ENCODE measurements around the gene TSPAN15. TPM values are rescaled to one million over a fixed set of nuclear protein-coding genes. Genes with fewer than 3 reads are reported as not detected.
"Not testable (repeated sequence)": the region's sequence is repeated elsewhere in the genome, so short reads cannot be mapped to it uniquely, and the experiment has no call there.

TSPAN15 gene
- total RNA-seq, 1 donor from 2014 or later, result 46.1 TPM

- Histone ChIP-seq H3K27me3 (ENCODE audit: low read depth) (no peaks in the 10 kb centered on the region), H3K4me3 (no peak overlapping the region), H3K27ac (no peak overlapping the region), H3K36me3 (no peaks in the 10 kb centered on the region), H3K9me3 (no peaks in the 10 kb centered on the region), H3K4me1 (no peaks in the 10 kb centered on the region)
- TF ChIP-seq, protein P1, sequence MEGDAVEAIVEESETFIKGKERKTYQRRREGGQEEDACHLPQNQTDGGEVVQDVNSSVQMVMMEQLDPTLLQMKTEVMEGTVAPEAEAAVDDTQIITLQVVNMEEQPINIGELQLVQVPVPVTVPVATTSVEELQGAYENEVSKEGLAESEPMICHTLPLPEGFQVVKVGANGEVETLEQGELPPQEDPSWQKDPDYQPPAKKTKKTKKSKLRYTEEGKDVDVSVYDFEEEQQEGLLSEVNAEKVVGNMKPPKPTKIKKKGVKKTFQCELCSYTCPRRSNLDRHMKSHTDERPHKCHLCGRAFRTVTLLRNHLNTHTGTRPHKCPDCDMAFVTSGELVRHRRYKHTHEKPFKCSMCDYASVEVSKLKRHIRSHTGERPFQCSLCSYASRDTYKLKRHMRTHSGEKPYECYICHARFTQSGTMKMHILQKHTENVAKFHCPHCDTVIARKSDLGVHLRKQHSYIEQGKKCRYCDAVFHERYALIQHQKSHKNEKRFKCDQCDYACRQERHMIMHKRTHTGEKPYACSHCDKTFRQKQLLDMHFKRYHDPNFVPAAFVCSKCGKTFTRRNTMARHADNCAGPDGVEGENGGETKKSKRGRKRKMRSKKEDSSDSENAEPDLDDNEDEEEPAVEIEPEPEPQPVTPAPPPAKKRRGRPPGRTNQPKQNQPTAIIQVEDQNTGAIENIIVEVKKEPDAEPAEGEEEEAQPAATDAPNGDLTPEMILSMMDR (IDR thresholded peaks at IDR 0.05), result no peak
- intact Hi-C loops (cut with DNase I), result loop anchor here (10.0 kb wide), 1 partner anchor 128 kb away; no protein-coding TSS in a partner anchor
- DNase-seq, result no peak
- ATAC-seq, result peak in 1 of 2 donors; percentile 16
Measured at GRCh38 chr10:69516796-69517195, 65.5 kb downstream of the TSPAN15 start.

DNA sequence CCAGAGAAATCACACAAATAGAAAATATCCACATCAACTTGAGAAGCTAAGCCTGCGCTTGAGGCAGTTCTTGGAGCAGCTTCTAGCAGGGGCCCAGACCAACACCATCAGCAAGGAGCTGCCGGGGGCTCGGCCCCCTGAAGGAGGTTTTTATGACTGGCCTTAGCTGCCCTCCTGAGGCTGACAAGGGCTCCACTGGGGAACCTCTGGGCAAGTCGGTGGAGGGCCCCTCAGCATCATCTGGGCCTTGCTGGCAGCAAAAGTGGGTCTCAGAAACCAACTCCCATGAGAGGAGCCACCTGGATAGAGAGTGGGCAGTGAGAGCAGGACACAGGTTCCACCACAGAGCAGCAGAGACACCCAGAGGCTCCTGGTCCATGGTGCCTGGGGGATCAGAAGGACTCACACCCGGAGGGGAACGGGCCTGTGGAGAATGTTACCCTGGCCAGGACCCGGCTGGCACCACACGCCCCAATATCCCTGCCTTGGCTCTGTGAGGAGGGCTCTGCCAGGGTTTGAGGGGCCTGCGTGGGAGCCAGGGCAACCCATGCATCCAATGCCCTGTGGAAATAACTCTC is 66.1 kb downstream of the TSPAN15 start:
- H3K9me3 ChIP-seq, result no peaks in the 10 kb centered on the region
- H3K27me3 ChIP-seq (ENCODE audit: low read depth), result no peaks in the 10 kb centered on the region
- intact Hi-C loops (cut with DNase I), result loop anchor here (10.0 kb wide), 1 partner anchor 127 kb away; no protein-coding TSS in a partner anchor
- H3K36me3 ChIP-seq, result no peaks in the 10 kb centered on the region
- peak in 1 of 2 donors; percentile 9 for ATAC-seq
- DNase-seq, result no peak
- no peak overlapping the region for H3K4me3 ChIP-seq
- no peak overlapping the region for H3K27ac ChIP-seq
- no peaks in the 10 kb centered on the region for H3K4me1 ChIP-seq
- TF ChIP-seq, protein P1 (IDR thresholded peaks at IDR 0.05), result no peak

GRCh38 chr10:69527961-69528360 is 76.7 kb downstream of the TSPAN15 start:
- no peak overlapping the region for H3K4me3 ChIP-seq
- intact Hi-C loops (cut with DNase I), result no loop called here
- DNase-seq (no peak), ATAC-seq (no peak)
- no peak overlapping the region for H3K27ac ChIP-seq
- H3K36me3 ChIP-seq, result no peaks in the 10 kb centered on the region
- H3K27me3 ChIP-seq (ENCODE audit: low read depth), result no peaks in the 10 kb centered on the region
- TF ChIP-seq, protein P1 (IDR thresholded peaks at IDR 0.05), result no peak
- no peaks in the 10 kb centered on the region for H3K9me3 ChIP-seq
- no peaks in the 10 kb centered on the region for H3K4me1 ChIP-seq

- H3K27ac ChIP-seq, result no peak overlapping the region
- intact Hi-C loops (cut with DNase I), result no loop called here
- TF ChIP-seq, protein P1 (IDR thresholded peaks at IDR 0.05), result no peak
- DNase-seq (no peak), ATAC-seq (no peak)
- H3K4me1 ChIP-seq, result no peaks in the 10 kb centered on the region
- H3K27me3 ChIP-seq (ENCODE audit: low read depth), result no peaks in the 10 kb centered on the region
- H3K36me3 ChIP-seq, result no peaks in the 10 kb centered on the region
- no peaks in the 10 kb centered on the region for H3K9me3 ChIP-seq
- H3K4me3 ChIP-seq, result no peak overlapping the region
Measured at GRCh38 chr10:69533658-69534057, 82.4 kb downstream of the TSPAN15 start.

DNA sequence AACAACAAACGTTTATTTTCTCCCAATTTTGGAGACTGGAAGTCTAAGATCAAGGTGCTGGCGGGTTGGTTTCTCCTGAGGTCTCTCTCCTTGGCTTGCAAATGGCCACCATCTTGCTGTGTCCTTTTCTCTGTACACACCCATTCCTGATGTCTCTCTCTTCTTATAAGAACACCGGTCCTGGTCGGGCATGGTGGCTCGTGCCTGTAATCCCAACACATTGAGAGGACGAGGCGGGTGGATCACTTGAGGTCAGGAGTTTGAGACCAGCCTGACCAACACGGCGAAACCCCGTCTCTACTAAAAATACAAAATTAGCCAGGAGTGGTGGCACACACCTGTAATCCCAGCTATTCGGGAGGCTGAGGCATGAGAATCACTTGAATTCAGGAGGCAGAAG is 85.3 kb downstream of the TSPAN15 start:
- H3K27me3 ChIP-seq (ENCODE audit: low read depth); DNase-seq; intact Hi-C loops (cut with DNase I); ATAC-seq; H3K4me1 ChIP-seq; H3K27ac ChIP-seq; H3K4me3 ChIP-seq; H3K36me3 ChIP-seq; H3K9me3 ChIP-seq: not testable (repeated sequence)

DNA sequence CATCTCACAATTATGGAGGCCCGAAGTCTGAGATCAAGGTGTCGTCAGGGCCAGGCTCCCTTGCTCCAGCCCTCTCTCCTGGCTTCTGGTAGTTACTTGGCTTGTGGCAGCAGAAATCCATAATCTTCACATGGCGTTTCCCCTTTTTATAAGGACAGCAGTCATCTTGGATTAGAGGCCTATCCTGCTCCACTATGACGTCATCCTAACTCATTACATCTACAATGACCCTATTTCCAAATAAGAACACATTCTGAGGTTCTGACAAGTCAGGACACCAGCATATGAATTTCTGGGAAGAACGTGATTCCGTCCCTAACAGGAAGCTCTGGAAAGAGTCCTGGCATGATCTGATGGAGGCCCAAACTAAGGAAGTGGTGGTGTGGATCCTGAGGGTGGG is 86.2 kb downstream of the TSPAN15 start:
- DNase-seq (no peak), ATAC-seq (no peak)
- H3K27ac ChIP-seq, result no peak overlapping the region
- intact Hi-C loops (cut with DNase I), result no loop called here
- no peaks in the 10 kb centered on the region for H3K4me1 ChIP-seq
- H3K9me3 ChIP-seq, result no peaks in the 10 kb centered on the region
- no peaks in the 10 kb centered on the region for H3K27me3 ChIP-seq (ENCODE audit: low read depth)
- no peak overlapping the region for H3K4me3 ChIP-seq
- no peaks in the 10 kb centered on the region for H3K36me3 ChIP-seq
- TF ChIP-seq, protein P1 (IDR thresholded peaks at IDR 0.05), result no peak

All from lower lobe of right lung (tissue), 2 donors.